ENCODE data around the gene SLC1A3. TPM values are rescaled to one million over a fixed set of nuclear protein-coding genes. Genes with fewer than 3 reads are reported as not detected.
A peak's percentile ranks its signal among the peaks of the same experiment; 100 is the strongest.

Gene SLC1A3
- total RNA-seq, 4 donors from 2014 or later = 9.3 to 17.0 (median 15.4) TPM

DNA sequence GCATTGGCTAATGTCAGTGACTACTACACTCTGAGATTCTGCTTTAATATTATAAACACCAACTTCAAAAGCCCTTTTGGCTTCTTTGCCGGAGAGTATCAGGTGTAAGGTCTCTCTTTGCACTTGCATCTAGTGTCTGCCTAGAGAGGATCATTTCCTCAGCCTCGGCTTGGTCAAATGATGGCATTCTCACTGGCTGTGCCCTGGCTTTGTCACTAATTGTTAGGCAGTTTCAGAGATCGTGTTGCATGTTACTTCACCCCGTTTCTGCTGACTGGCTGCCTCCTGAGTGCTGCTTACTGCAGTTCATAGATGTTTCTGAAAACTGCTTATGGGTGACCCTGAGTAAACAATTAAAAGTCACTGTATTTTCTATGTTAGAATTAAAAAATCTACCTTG, 48.8 kb downstream of the SLC1A3 start:
- TF ChIP-seq, protein P1, sequence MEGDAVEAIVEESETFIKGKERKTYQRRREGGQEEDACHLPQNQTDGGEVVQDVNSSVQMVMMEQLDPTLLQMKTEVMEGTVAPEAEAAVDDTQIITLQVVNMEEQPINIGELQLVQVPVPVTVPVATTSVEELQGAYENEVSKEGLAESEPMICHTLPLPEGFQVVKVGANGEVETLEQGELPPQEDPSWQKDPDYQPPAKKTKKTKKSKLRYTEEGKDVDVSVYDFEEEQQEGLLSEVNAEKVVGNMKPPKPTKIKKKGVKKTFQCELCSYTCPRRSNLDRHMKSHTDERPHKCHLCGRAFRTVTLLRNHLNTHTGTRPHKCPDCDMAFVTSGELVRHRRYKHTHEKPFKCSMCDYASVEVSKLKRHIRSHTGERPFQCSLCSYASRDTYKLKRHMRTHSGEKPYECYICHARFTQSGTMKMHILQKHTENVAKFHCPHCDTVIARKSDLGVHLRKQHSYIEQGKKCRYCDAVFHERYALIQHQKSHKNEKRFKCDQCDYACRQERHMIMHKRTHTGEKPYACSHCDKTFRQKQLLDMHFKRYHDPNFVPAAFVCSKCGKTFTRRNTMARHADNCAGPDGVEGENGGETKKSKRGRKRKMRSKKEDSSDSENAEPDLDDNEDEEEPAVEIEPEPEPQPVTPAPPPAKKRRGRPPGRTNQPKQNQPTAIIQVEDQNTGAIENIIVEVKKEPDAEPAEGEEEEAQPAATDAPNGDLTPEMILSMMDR (IDR thresholded peaks at IDR 0.05) = no peak
- TF ChIP-seq POLR2A (IDR thresholded peaks at IDR 0.05) = no peak
- no peaks in the 10 kb centered on the region for H3K36me3 ChIP-seq
- no peaks in the 10 kb centered on the region for H3K27me3 ChIP-seq
- H3K4me3 ChIP-seq (replicated peaks in 1 of 3) = no peak overlapping the region
- H3K9me3 ChIP-seq = no peaks in the 10 kb centered on the region
- intact Hi-C loops (cut with DNase I) = no loop called here
- 25 to 27% methylated on average over 4 of the region's 4 CpGs for WGBS, 2 donors
- DNase-seq = peak; percentile 39 to 48
- peaks cover 10 to 25% of the 10 kb centered on the region in 2 donors for H3K4me1 ChIP-seq
- H3K27ac ChIP-seq = no peak overlapping the region

DNA sequence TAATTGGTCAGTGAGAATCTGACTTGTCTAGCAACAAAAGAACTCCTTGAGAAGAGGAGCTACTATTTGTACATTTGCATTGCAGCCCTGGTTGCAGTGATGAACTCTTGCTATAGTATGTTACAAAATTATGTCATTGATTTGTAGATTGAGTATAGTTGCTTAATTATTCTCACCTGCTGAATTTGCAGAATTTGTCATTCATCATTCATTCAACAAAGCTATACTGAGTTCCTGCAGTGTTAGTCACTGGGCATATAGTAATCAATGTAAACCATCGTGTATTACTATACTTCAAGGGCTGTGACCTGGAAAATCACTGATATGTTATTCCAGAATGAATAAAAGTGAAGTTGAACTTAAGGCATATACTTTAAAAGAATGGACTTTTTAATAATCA, 50.1 kb downstream of the SLC1A3 start:
- Histone ChIP-seq H3K27me3 (no peaks in the 10 kb centered on the region), H3K4me3 (replicated peaks in 1 of 3) (no peak overlapping the region), H3K9me3 (no peaks in the 10 kb centered on the region), H3K27ac (no peak overlapping the region), H3K4me1 (peaks cover 10 to 25% of the 10 kb centered on the region in 2 donors), H3K36me3 (no peaks in the 10 kb centered on the region)
- no peak for TF ChIP-seq POLR2A (IDR thresholded peaks at IDR 0.05)
- TF ChIP-seq, protein P1 (IDR thresholded peaks at IDR 0.05) = no peak
- 51 to 59% methylated on average over 1 of the region's 1 CpG for WGBS, 2 donors
- DNase-seq = no peak
- intact Hi-C loops (cut with DNase I) = no loop called here

DNA sequence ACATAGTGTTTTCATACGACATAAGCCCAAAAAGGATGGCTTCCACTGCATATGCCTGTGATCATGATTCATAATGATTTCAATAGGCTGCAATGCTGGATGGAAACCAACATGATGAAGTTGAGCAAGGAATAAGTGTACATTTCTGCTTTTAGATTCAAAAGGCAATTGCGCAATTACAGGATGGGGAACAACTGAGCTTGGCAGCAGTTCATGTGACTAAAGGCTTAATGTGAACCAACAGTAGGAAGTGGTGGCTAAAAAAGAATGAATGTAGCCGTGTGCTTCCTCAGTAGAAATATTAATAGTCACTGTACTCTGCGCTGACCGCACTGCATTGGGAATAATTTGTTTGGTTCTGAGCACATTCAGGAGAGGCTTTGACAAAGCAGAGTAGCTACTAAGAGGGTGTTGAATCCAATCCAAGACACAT, 51.2 kb downstream of the SLC1A3 start:
- TF ChIP-seq, protein P1 (IDR thresholded peaks at IDR 0.05) = no peak
- no peak for TF ChIP-seq POLR2A (IDR thresholded peaks at IDR 0.05)
- intact Hi-C loops (cut with DNase I) = no loop called here
- no peak overlapping the region for H3K4me3 ChIP-seq (replicated peaks in 1 of 3)
- WGBS, 2 donors = 13 to 16% methylated on average over 5 of the region's 5 CpGs
- H3K27me3 ChIP-seq = no peaks in the 10 kb centered on the region
- H3K36me3 ChIP-seq = no peaks in the 10 kb centered on the region
- no peaks in the 10 kb centered on the region for H3K9me3 ChIP-seq
- peaks cover 10 to 25% of the 10 kb centered on the region in 2 donors for H3K4me1 ChIP-seq
- DNase-seq = peak; percentile 49 to 56
- peak overlapping the region in 1 of 3 donors; percentile 71 for H3K27ac ChIP-seq

DNA sequence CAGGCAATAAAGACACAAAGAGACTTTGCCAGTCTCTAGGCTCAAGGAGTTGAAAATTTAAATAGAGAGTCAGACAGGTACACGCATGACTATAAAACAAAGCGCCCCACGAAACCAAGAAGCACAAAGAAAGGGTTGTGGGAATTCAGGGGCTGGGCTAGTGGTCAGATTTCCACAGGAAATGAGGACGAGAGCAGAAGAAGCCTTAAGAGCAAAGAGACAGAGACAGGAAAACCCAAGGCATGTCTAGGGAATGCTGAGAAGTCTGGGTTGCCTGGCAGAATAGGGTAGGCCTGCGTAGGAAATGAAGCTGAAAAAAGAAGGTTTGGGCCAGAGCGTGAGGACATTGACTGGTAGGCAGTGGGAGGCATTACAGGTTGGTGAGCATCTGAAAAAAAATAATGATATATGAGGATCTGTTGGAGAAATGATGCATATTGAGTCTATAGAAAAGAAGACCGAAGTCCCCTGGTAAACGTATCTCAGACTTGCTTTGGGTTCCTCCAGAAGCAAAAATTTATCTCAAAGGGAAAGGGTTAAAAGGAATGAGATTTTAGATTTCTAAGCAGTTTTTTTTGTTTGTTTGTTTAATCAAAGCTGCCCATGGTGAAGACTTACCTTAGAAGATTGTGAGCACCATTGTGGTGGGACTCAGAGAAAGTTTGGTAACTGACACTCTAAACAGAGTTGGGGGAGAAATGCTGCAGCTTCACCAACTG, 51.8 kb downstream of the SLC1A3 start:
- peak overlapping the region in 1 of 3 donors; percentile 71 for H3K27ac ChIP-seq
- no peak for DNase-seq
- H3K27me3 ChIP-seq = no peaks in the 10 kb centered on the region
- 84 to 86% methylated on average over 8 of the region's 8 CpGs for WGBS, 2 donors
- TF ChIP-seq, protein P1 (IDR thresholded peaks at IDR 0.05) = no peak
- no peak for TF ChIP-seq POLR2A (IDR thresholded peaks at IDR 0.05)
- H3K36me3 ChIP-seq = no peaks in the 10 kb centered on the region
- intact Hi-C loops (cut with DNase I) = no loop called here
- no peak overlapping the region for H3K4me3 ChIP-seq (replicated peaks in 1 of 3)
- no peaks in the 10 kb centered on the region for H3K9me3 ChIP-seq
- H3K4me1 ChIP-seq = peaks cover 10 to 25% of the 10 kb centered on the region in 2 donors

DNA sequence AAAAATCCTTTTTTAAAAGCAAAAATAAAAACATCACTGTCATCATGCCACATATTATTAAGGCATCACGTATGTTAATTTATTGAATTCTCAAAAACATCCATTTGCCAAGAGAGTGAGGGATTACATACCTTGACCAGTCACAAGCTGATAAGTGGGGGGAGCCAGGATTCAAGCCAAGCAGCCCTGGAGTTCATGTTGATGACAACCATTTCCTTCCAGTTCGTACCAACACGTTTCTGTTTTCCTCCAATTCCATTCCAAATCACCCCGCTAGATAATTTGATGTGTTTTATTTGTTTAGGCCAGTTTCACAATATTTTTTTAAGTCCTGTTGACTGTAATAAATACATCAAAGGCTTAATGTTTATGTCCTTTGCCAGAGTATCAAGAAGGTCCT, 53.0 kb downstream of the SLC1A3 start:
- DNase-seq = no peak
- H3K27me3 ChIP-seq = no peaks in the 10 kb centered on the region
- no peak overlapping the region for H3K27ac ChIP-seq
- intact Hi-C loops (cut with DNase I) = no loop called here
- 76 to 80% methylated on average over 4 of the region's 4 CpGs for WGBS, 2 donors
- no peaks in the 10 kb centered on the region for H3K36me3 ChIP-seq
- TF ChIP-seq POLR2A (IDR thresholded peaks at IDR 0.05) = no peak
- TF ChIP-seq, protein P1 (IDR thresholded peaks at IDR 0.05) = no peak
- peaks cover 10 to 25% of the 10 kb centered on the region in 2 donors for H3K4me1 ChIP-seq
- H3K4me3 ChIP-seq (replicated peaks in 1 of 3) = no peak overlapping the region
- H3K9me3 ChIP-seq = no peaks in the 10 kb centered on the region

Data from thyroid gland (tissue), 4 donors.